Body of pancreas (tissue), 4 donors: ENCODE measurements around the gene PLCB1. TPM values are rescaled to one million over a fixed set of nuclear protein-coding genes. Genes with fewer than 3 reads are reported as not detected.
"Not testable (repeated sequence)": the region's sequence is repeated elsewhere in the genome, so short reads cannot be mapped to it uniquely, and the experiment has no call there.

ENCODE experiments used
- ATAC-seq: fragments of 150-250 bp; one replicate; pipeline ENCODE4 v1.9.1; 2016
- DNase-seq, 4 donors: peaks; one replicate each; pipeline ENCODE4 v3.0.0-alpha.2; 2019
- H3K27ac ChIP-seq, 4 donors: fragments of 200-600 bp; sonication (generic); 1 replicate in 3 of 4; 2 replicates in 1 of 4; pipeline versions ENCODE4 v1.5.1 to v1.6.1; 2016 to 2019; ENCODE audit warnings: mild to moderate bottlenecking in 1 of 4, mixed read lengths in 1 of 4, moderate library complexity in 1 of 4
- H3K27me3 ChIP-seq, 2 donors: fragments of 200-600 bp; sonication (generic); one replicate each; pipeline ENCODE4 v1.6.0; 2016; ENCODE audit warnings: mild to moderate bottlenecking in 1 of 2
- H3K36me3 ChIP-seq, 2 donors: fragments of 200-600 bp; sonication (generic); replicated peaks in 1 of 2; 2 replicates each; pipeline ENCODE4 v1.5.1; 2016; ENCODE audit warnings: low read depth in 2 of 2; ENCODE audit not compliant: insufficient read depth in 1 of 2
- H3K4me1 ChIP-seq: fragments of 200-600 bp; sonication (generic); one replicate; pipeline ENCODE4 v1.6.0; 2016
- H3K4me3 ChIP-seq, 2 donors: fragments of 200-600 bp; sonication (generic); 1 replicate in 1 of 2; 2 replicates in 1 of 2; pipeline ENCODE4 v1.5.1; 2016 to 2019
- H3K9me3 ChIP-seq, 3 donors: fragments of 200-600 bp; sonication (generic); 1 replicate in 2 of 3; 2 replicates in 1 of 3; pipeline ENCODE4 v1.5.1; 2016
- CTCF ChIP-seq, 7 experiments: fragments of 450-650 bp in 4 of 7; fragments of 200-600 bp in 3 of 7; sonication (generic) in 3 of 7; IDR thresholded peaks; one replicate each; pipeline ENCODE4 v1.5.1; 2016 to 2019; ENCODE audit warnings: antibody characterized with exemption in 7 of 7
- POLR2A ChIP-seq, 3 donors: fragments of 450-650 bp; IDR thresholded peaks; one replicate each; pipeline ENCODE4 v1.6.1; 2016; ENCODE audit warnings: antibody characterized with exemption in 3 of 3, mild to moderate bottlenecking in 2 of 3
- WGBS, 2 donors: methylation state at CpG; one replicate each; pipeline ENCODE4 v1.1.5; 2017; 5-methylcytosine and 5-hydroxymethylcytosine counted together
- intact Hi-C: fragments of 100-400 bp; cut with DNase I; formaldehyde crosslinking; loops from one replicate; pipeline ENCODE4 v1.15.1; 2023
- total RNA-seq, 2 donors: library from RNA; depleted of rRNA; stranded (reverse); fragments of >200 nt; gene quantifications; one replicate each; pipeline ENCODE4 v1.1.0, GENCODE V29; 2016

PLCB1 gene
- total RNA-seq, 2 donors from 2014 or later: 32.9 to 46.1 TPM

- ATAC-seq (peak; percentile 94), DNase-seq (peak in 2 of 4 donors; percentile 22 to 37)
- 3% methylated on average over 2 of the region's 2 CpGs for WGBS, 2 donors
- peaks cover 22% of the 10 kb centered on the region for H3K4me1 ChIP-seq
- no peaks in the 10 kb centered on the region for H3K36me3 ChIP-seq
- H3K27me3 ChIP-seq: no peaks in the 10 kb centered on the region
- intact Hi-C loops: no loop called here
- no peak overlapping the region for H3K4me3 ChIP-seq
- TF ChIP-seq CTCF (IDR thresholded peaks at IDR 0.05) (no peak), POLR2A (IDR thresholded peaks at IDR 0.05) (no peak)
- H3K27ac ChIP-seq: peak overlapping the region; percentile 53 to 85 (median 74)
- H3K9me3 ChIP-seq: no peaks in the 10 kb centered on the region
Measured at GRCh38 chr20:8094850-8095249, 37.2 kb upstream of the PLCB1 start.

GRCh38 chr20:8095648-8096572 is 36.2 kb upstream of the PLCB1 start:
- Histone ChIP-seq H3K36me3 (no peaks in the 10 kb centered on the region), H3K4me3 (no peak overlapping the region), H3K9me3 (no peaks in the 10 kb centered on the region), H3K27me3 (no peaks in the 10 kb centered on the region), H3K4me1 (peaks cover 22% of the 10 kb centered on the region), H3K27ac (no peak overlapping the region)
- 52 to 74% methylated on average over 5 of the region's 5 CpGs for WGBS, 2 donors
- intact Hi-C loops: no loop called here
- no peak for ATAC-seq
- no peak for DNase-seq
- TF ChIP-seq POLR2A (IDR thresholded peaks at IDR 0.05): no peak
- TF ChIP-seq CTCF (IDR thresholded peaks at IDR 0.05): no peak

- Histone ChIP-seq H3K27me3 (no peaks in the 10 kb centered on the region), H3K27ac (no peak overlapping the region), H3K36me3 (no peaks in the 10 kb centered on the region), H3K4me1 (peaks cover 22% of the 10 kb centered on the region), H3K9me3 (no peaks in the 10 kb centered on the region), H3K4me3 (no peak overlapping the region)
- intact Hi-C loops: no loop called here
- WGBS, 2 donors: 71 to 81% methylated on average over 2 of the region's 2 CpGs
- DNase-seq (no peak), ATAC-seq (no peak)
- TF ChIP-seq CTCF (IDR thresholded peaks at IDR 0.05): no peak
- no peak for TF ChIP-seq POLR2A (IDR thresholded peaks at IDR 0.05)
Measured at GRCh38 chr20:8097307-8097706, 34.8 kb upstream of the PLCB1 start.

- DNase-seq: no peak
- no peaks in the 10 kb centered on the region for H3K27me3 ChIP-seq
- intact Hi-C loops: no loop called here
- ATAC-seq: no peak
- TF ChIP-seq CTCF (IDR thresholded peaks at IDR 0.05): no peak
- TF ChIP-seq POLR2A (IDR thresholded peaks at IDR 0.05): no peak
- H3K4me3 ChIP-seq: no peak overlapping the region
- H3K9me3 ChIP-seq: peaks cover 0 to 11% (median 0%) of the 10 kb centered on the region in 3 donors
- 77 to 82% methylated on average over 2 of the region's 2 CpGs for WGBS, 2 donors
- H3K27ac ChIP-seq: no peak overlapping the region
- H3K36me3 ChIP-seq: no peaks in the 10 kb centered on the region
- H3K4me1 ChIP-seq: no peaks in the 10 kb centered on the region
Measured at GRCh38 chr20:8104252-8104651, 27.8 kb upstream of the PLCB1 start.

- H3K27ac ChIP-seq, intact Hi-C loops, H3K36me3 ChIP-seq, DNase-seq, H3K4me3 ChIP-seq, ATAC-seq, H3K27me3 ChIP-seq, H3K9me3 ChIP-seq, H3K4me1 ChIP-seq: not testable (repeated sequence)
- WGBS, 2 donors: 88 to 90% methylated on average over 21 of the region's 21 CpGs
Measured at GRCh38 chr20:8114612-8115011, 17.5 kb upstream of the PLCB1 start.
